Measurements from ENCODE around the gene SRGAP1. TPM values are rescaled to one million over a fixed set of nuclear protein-coding genes. Genes with fewer than 3 reads are reported as not detected.
"Not testable (repeated sequence)": the region's sequence is repeated elsewhere in the genome, so short reads cannot be mapped to it uniquely, and the experiment has no call there.

The SRGAP1 gene
- total RNA-seq, 4 donors from 2014 or later = 7.6 to 17.5 (median 14.6) TPM

GRCh38 chr12:63875703-63876102, 31.2 kb downstream of the SRGAP1 start:
- WGBS = 67% methylated on average over 3 of the region's 3 CpGs
- intact Hi-C loops (cut with DNase I) = no loop called here
- TF ChIP-seq, protein P1, sequence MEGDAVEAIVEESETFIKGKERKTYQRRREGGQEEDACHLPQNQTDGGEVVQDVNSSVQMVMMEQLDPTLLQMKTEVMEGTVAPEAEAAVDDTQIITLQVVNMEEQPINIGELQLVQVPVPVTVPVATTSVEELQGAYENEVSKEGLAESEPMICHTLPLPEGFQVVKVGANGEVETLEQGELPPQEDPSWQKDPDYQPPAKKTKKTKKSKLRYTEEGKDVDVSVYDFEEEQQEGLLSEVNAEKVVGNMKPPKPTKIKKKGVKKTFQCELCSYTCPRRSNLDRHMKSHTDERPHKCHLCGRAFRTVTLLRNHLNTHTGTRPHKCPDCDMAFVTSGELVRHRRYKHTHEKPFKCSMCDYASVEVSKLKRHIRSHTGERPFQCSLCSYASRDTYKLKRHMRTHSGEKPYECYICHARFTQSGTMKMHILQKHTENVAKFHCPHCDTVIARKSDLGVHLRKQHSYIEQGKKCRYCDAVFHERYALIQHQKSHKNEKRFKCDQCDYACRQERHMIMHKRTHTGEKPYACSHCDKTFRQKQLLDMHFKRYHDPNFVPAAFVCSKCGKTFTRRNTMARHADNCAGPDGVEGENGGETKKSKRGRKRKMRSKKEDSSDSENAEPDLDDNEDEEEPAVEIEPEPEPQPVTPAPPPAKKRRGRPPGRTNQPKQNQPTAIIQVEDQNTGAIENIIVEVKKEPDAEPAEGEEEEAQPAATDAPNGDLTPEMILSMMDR (IDR thresholded peaks at IDR 0.05) = no peak
- TF ChIP-seq EP300 (IDR thresholded peaks at IDR 0.05) = no peak
- Histone ChIP-seq H3K9me3 (no peaks in the 10 kb centered on the region), H3K27ac (replicated peaks in 1 of 4) (no peak overlapping the region), H3K36me3 (no peaks in the 10 kb centered on the region), H3K4me1 (peaks cover 0 to 10% (median 6%) of the 10 kb centered on the region in 4 donors), H3K27me3 (no peaks in the 10 kb centered on the region), H3K4me3 (no peak overlapping the region)
- no peak for DNase-seq (ENCODE audit: extremely low spot score)

GRCh38 chr12:63876980-63877379, 32.5 kb downstream of the SRGAP1 start:
- intact Hi-C loops (cut with DNase I) = no loop called here
- WGBS = 79% methylated on average over 4 of the region's 4 CpGs

DNA sequence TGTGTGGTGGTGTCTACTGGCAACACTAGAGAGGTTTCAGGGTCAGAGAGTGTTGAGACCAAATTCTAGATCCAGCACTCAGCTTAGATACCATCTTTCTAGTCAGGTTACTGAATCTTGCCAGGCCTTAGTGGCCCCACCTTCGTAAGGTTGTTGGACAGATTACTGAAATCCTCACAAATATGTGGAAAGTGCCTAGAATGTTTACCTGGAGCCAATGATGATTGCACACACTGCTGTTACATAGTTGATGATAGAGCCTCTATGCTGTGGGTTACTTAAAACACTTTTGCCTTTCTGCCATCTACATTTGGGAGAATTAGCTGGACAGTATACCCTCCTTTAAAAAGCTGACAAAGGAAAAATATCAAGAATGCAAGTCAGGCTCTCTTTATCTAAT, 33.2 kb downstream of the SRGAP1 start:
- Histone ChIP-seq H3K4me3 (no peak overlapping the region), H3K36me3 (no peaks in the 10 kb centered on the region), H3K9me3 (no peaks in the 10 kb centered on the region), H3K27me3 (no peaks in the 10 kb centered on the region), H3K4me1 (peaks cover 0 to 10% (median 6%) of the 10 kb centered on the region in 4 donors), H3K27ac (replicated peaks in 1 of 4) (no peak overlapping the region)
- 89% methylated on average over 1 of the region's 1 CpG for WGBS
- no peak for TF ChIP-seq POLR2A (IDR thresholded peaks at IDR 0.05; ENCODE audit: low read depth)
- TF ChIP-seq EP300 (IDR thresholded peaks at IDR 0.05) = no peak
- no peak for TF ChIP-seq POLR2AphosphoS5 (IDR thresholded peaks at IDR 0.05)
- TF ChIP-seq, protein P1 (IDR thresholded peaks at IDR 0.05) = no peak
- intact Hi-C loops (cut with DNase I) = no loop called here
- no peak for DNase-seq (ENCODE audit: extremely low spot score)

More at GRCh38 chr12:63876980-63877379, 32.5 kb downstream of the SRGAP1 start:
- Histone ChIP-seq H3K27ac (replicated peaks in 1 of 4) (no peak overlapping the region), H3K4me1 (peaks cover 0 to 10% (median 6%) of the 10 kb centered on the region in 4 donors), H3K36me3 (no peaks in the 10 kb centered on the region), H3K27me3 (no peaks in the 10 kb centered on the region), H3K9me3 (no peaks in the 10 kb centered on the region), H3K4me3 (no peak overlapping the region)
- DNase-seq (ENCODE audit: extremely low spot score) = no peak
- TF ChIP-seq, protein P1 (IDR thresholded peaks at IDR 0.05) = no peak
- TF ChIP-seq POLR2A (IDR thresholded peaks at IDR 0.05; ENCODE audit: low read depth) (no peak), EP300 (IDR thresholded peaks at IDR 0.05) (no peak), POLR2AphosphoS5 (IDR thresholded peaks at IDR 0.05) (no peak)

- H3K36me3 ChIP-seq; H3K27me3 ChIP-seq; H3K27ac ChIP-seq (replicated peaks in 1 of 4); H3K9me3 ChIP-seq; H3K4me3 ChIP-seq; intact Hi-C loops (cut with DNase I); DNase-seq (ENCODE audit: extremely low spot score); H3K4me1 ChIP-seq: not testable (repeated sequence)
- WGBS = 93% methylated on average over 9 of the region's 9 CpGs
Observed at GRCh38 chr12:63880235-63880634, 35.7 kb downstream of the SRGAP1 start.

GRCh38 chr12:63880742-63881263, 36.3 kb downstream of the SRGAP1 start:
- TF ChIP-seq POLR2AphosphoS5 (IDR thresholded peaks at IDR 0.05) (no peak), EP300 (IDR thresholded peaks at IDR 0.05) (no peak)
- Histone ChIP-seq H3K4me1 (peaks cover 0 to 1% (median under 1%) of the 10 kb centered on the region in 4 donors), H3K27ac (replicated peaks in 1 of 4) (no peak overlapping the region), H3K4me3 (no peak overlapping the region), H3K36me3 (no peaks in the 10 kb centered on the region), H3K27me3 (no peaks in the 10 kb centered on the region), H3K9me3 (no peaks in the 10 kb centered on the region)
- WGBS = 92% methylated on average over 6 of the region's 6 CpGs
- intact Hi-C loops (cut with DNase I) = no loop called here
- DNase-seq (ENCODE audit: extremely low spot score) = no peak

DNA sequence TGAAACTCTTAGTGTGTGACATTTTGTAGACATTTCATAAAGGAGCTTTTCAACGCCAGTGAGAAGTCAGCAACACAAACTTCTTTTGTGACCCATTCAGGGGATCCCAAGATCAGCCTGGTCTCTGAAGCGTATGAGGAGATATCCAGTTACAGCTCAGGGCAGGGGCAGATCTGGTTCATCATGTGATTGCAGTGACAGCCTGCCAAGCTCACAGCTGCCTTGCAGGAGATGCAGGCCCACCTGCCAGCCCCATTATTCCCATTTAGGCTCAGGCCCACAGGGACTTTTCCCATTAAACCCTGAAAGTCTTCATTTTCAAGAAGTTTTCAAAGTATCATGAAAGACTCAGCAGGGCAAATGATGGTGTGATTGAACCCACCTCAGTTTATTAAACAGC, 38.3 kb downstream of the SRGAP1 start:
- 65% methylated on average over 2 of the region's 2 CpGs for WGBS
- H3K4me3 ChIP-seq = no peak overlapping the region
- H3K27me3 ChIP-seq = no peaks in the 10 kb centered on the region
- H3K9me3 ChIP-seq = no peaks in the 10 kb centered on the region
- no peak for DNase-seq (ENCODE audit: extremely low spot score)
- intact Hi-C loops (cut with DNase I) = no loop called here
- H3K27ac ChIP-seq (replicated peaks in 1 of 4) = no peak overlapping the region
- no peaks in the 10 kb centered on the region for H3K4me1 ChIP-seq
- no peak for TF ChIP-seq POLR2A (IDR thresholded peaks at IDR 0.05; ENCODE audit: low read depth)
- TF ChIP-seq, protein P1 (IDR thresholded peaks at IDR 0.05) = no peak
- TF ChIP-seq POLR2AphosphoS5 (IDR thresholded peaks at IDR 0.05) = no peak
- TF ChIP-seq EP300 (IDR thresholded peaks at IDR 0.05) = no peak
- H3K36me3 ChIP-seq = no peaks in the 10 kb centered on the region
